ENCODE measurements around the gene ACADM. TPM values are rescaled to one million over a fixed set of nuclear protein-coding genes. Genes with fewer than 3 reads are reported as not detected.
"Not testable (repeated sequence)": the region's sequence is repeated elsewhere in the genome, so short reads cannot be mapped to it uniquely, and the experiment has no call there.

Gene ACADM
- total and polyA plus RNA-seq, 3 experiments from 2014 or later, result 50.0 to 55.4 (median 53.4) TPM

GRCh38 chr1:75736016-75736415 lies 11.5 kb downstream of the ACADM start:
- H3K27ac Mint-ChIP-seq, result no peak overlapping the region
- Histone ChIP-seq H3K4me3 (ENCODE audit: low read length) (no peak overlapping the region), H3K4me1 (ENCODE audit: insufficient read depth, low read length) (no peaks in the 10 kb centered on the region), H3K27ac (ENCODE audit: low read depth, low read length) (no peak overlapping the region), H3K27me3 (ENCODE audit: insufficient read depth, low read length, poor library complexity, severe bottlenecking) (no peaks in the 10 kb centered on the region), H3K9me3 (ENCODE audit: low read length) (no peaks in the 10 kb centered on the region), H3K36me3 (ENCODE audit: insufficient read depth, low read length) (peaks cover 14% of the 10 kb centered on the region)
- ChIA-PET POLR2A (no interaction called here), CTCF (no interaction called here)
- no peaks in the 10 kb centered on the region for H3K9me3 Mint-ChIP-seq
- H3K27me3 Mint-ChIP-seq, result no peaks in the 10 kb centered on the region
- H3K4me3 Mint-ChIP-seq, result no peak overlapping the region
- no peak for DNase-seq
- peaks cover 5 to 62% (median 13%) of the 10 kb centered on the region in 3 donors for H3K36me3 Mint-ChIP-seq
- peaks cover 0 to 3% (median 2%) of the 10 kb centered on the region in 3 donors for H3K4me1 Mint-ChIP-seq

- DNase-seq, result no peak
- no peaks in the 10 kb centered on the region for H3K27me3 ChIP-seq (ENCODE audit: insufficient read depth, low read length, poor library complexity, severe bottlenecking)
- Mint-ChIP-seq H3K27ac (no peak overlapping the region), H3K4me1 (peaks cover 0 to 7% (median 4%) of the 10 kb centered on the region in 3 donors), H3K36me3 (peaks cover 5 to 63% (median 16%) of the 10 kb centered on the region in 3 donors), H3K4me3 (no peak overlapping the region), H3K27me3 (no peaks in the 10 kb centered on the region), H3K9me3 (no peaks in the 10 kb centered on the region)
- no peak overlapping the region for H3K4me3 ChIP-seq (ENCODE audit: low read length)
- H3K36me3 ChIP-seq (ENCODE audit: insufficient read depth, low read length), result peaks cover 8% of the 10 kb centered on the region
- no peaks in the 10 kb centered on the region for H3K9me3 ChIP-seq (ENCODE audit: low read length)
- POLR2A ChIA-PET, result no interaction called here
- H3K27ac ChIP-seq (ENCODE audit: low read depth, low read length), result no peak overlapping the region
- CTCF ChIA-PET, result no interaction called here
- H3K4me1 ChIP-seq (ENCODE audit: insufficient read depth, low read length), result no peaks in the 10 kb centered on the region
These were observed 17.6 kb downstream of the ACADM start for GRCh38 chr1:75742047-75742625.

GRCh38 chr1:75745276-75745675 lies 20.8 kb downstream of the ACADM start:
- Histone ChIP-seq H3K36me3 (ENCODE audit: insufficient read depth, low read length) (peaks cover 5% of the 10 kb centered on the region), H3K27me3 (ENCODE audit: insufficient read depth, low read length, poor library complexity, severe bottlenecking) (no peaks in the 10 kb centered on the region), H3K4me1 (ENCODE audit: insufficient read depth, low read length) (no peaks in the 10 kb centered on the region), H3K27ac (ENCODE audit: low read depth, low read length) (no peak overlapping the region), H3K9me3 (ENCODE audit: low read length) (no peaks in the 10 kb centered on the region), H3K4me3 (ENCODE audit: low read length) (no peak overlapping the region)
- no peak for DNase-seq
- H3K36me3 Mint-ChIP-seq, result peaks cover 0 to 57% (median 11%) of the 10 kb centered on the region in 3 donors
- POLR2A ChIA-PET, result no interaction called here
- no peaks in the 10 kb centered on the region for H3K9me3 Mint-ChIP-seq
- H3K4me1 Mint-ChIP-seq, result peaks cover 0 to 7% (median 4%) of the 10 kb centered on the region in 3 donors
- CTCF ChIA-PET, result no interaction called here
- no peaks in the 10 kb centered on the region for H3K27me3 Mint-ChIP-seq
- no peak overlapping the region for H3K4me3 Mint-ChIP-seq
- H3K27ac Mint-ChIP-seq, result peak overlapping the region in 2 of 8 donors; percentile 59 to 60

GRCh38 chr1:75757210-75757609 lies 32.7 kb downstream of the ACADM start:
- H3K27ac ChIP-seq (ENCODE audit: low read depth, low read length); POLR2A ChIA-PET; H3K9me3 Mint-ChIP-seq; H3K4me3 Mint-ChIP-seq; H3K9me3 ChIP-seq (ENCODE audit: low read length); H3K36me3 ChIP-seq (ENCODE audit: insufficient read depth, low read length); H3K27me3 Mint-ChIP-seq; H3K27me3 ChIP-seq (ENCODE audit: insufficient read depth, low read length, poor library complexity, severe bottlenecking); H3K27ac Mint-ChIP-seq; H3K4me1 ChIP-seq (ENCODE audit: insufficient read depth, low read length); CTCF ChIA-PET; H3K4me1 Mint-ChIP-seq; DNase-seq; H3K4me3 ChIP-seq (ENCODE audit: low read length): not testable (repeated sequence)
- H3K36me3 Mint-ChIP-seq, result peaks cover 32 to 45% (median 34%) of the 10 kb centered on the region in 3 donors

- H3K9me3 ChIP-seq (ENCODE audit: low read length); H3K4me3 ChIP-seq (ENCODE audit: low read length); H3K9me3 Mint-ChIP-seq; H3K27me3 ChIP-seq (ENCODE audit: insufficient read depth, low read length, poor library complexity, severe bottlenecking); H3K36me3 ChIP-seq (ENCODE audit: insufficient read depth, low read length); H3K27ac Mint-ChIP-seq; H3K27me3 Mint-ChIP-seq; H3K4me1 ChIP-seq (ENCODE audit: insufficient read depth, low read length); POLR2A ChIA-PET; H3K27ac ChIP-seq (ENCODE audit: low read depth, low read length); H3K4me1 Mint-ChIP-seq; H3K4me3 Mint-ChIP-seq; DNase-seq: not testable (repeated sequence)
- CTCF ChIA-PET, result interaction anchor here (0.6 kb wide), 1 partner anchor 11 kb away, joined by 3 read pairs; no protein-coding TSS in a partner anchor
- H3K36me3 Mint-ChIP-seq, result peaks cover 24 to 33% (median 26%) of the 10 kb centered on the region in 3 donors
These were observed 34.0 kb downstream of the ACADM start for GRCh38 chr1:75758543-75758942.

GRCh38 chr1:75764057-75764655 lies 39.6 kb downstream of the ACADM start:
- DNase-seq, result no peak
- Mint-ChIP-seq H3K27me3 (no peaks in the 10 kb centered on the region), H3K27ac (peak overlapping the region in 1 of 8 donors; percentile 20), H3K4me3 (no peak overlapping the region), H3K4me1 (no peaks in the 10 kb centered on the region), H3K9me3 (no peaks in the 10 kb centered on the region), H3K36me3 (peaks cover 0 to 11% (median 1%) of the 10 kb centered on the region in 3 donors)
- Histone ChIP-seq H3K4me1 (ENCODE audit: insufficient read depth, low read length) (no peaks in the 10 kb centered on the region), H3K9me3 (ENCODE audit: low read length) (no peaks in the 10 kb centered on the region), H3K4me3 (ENCODE audit: low read length) (no peak overlapping the region), H3K36me3 (ENCODE audit: insufficient read depth, low read length) (no peaks in the 10 kb centered on the region), H3K27ac (ENCODE audit: low read depth, low read length) (no peak overlapping the region), H3K27me3 (ENCODE audit: insufficient read depth, low read length, poor library complexity, severe bottlenecking) (no peaks in the 10 kb centered on the region)
- POLR2A ChIA-PET, result no interaction called here
- CTCF ChIA-PET, result no interaction called here

- POLR2A ChIA-PET, result no interaction called here
- Histone ChIP-seq H3K36me3 (ENCODE audit: insufficient read depth, low read length) (no peaks in the 10 kb centered on the region), H3K4me3 (ENCODE audit: low read length) (no peak overlapping the region), H3K27ac (ENCODE audit: low read depth, low read length) (no peak overlapping the region), H3K27me3 (ENCODE audit: insufficient read depth, low read length, poor library complexity, severe bottlenecking) (no peaks in the 10 kb centered on the region), H3K9me3 (ENCODE audit: low read length) (no peaks in the 10 kb centered on the region), H3K4me1 (ENCODE audit: insufficient read depth, low read length) (no peaks in the 10 kb centered on the region)
- no peak for DNase-seq
- CTCF ChIA-PET, result no interaction called here
- peak overlapping the region in 2 of 8 donors; percentile 15 to 44 for H3K27ac Mint-ChIP-seq
- no peaks in the 10 kb centered on the region for H3K4me1 Mint-ChIP-seq
- H3K27me3 Mint-ChIP-seq, result no peaks in the 10 kb centered on the region
- H3K4me3 Mint-ChIP-seq, result no peak overlapping the region
- no peaks in the 10 kb centered on the region for H3K9me3 Mint-ChIP-seq
- H3K36me3 Mint-ChIP-seq, result peaks cover 0 to 8% (median 1%) of the 10 kb centered on the region in 3 donors
These were observed 41.3 kb downstream of the ACADM start for GRCh38 chr1:75765697-75766355.

- Histone ChIP-seq H3K4me3 (ENCODE audit: low read length) (no peak overlapping the region), H3K9me3 (ENCODE audit: low read length) (no peaks in the 10 kb centered on the region), H3K4me1 (ENCODE audit: insufficient read depth, low read length) (no peaks in the 10 kb centered on the region), H3K27me3 (ENCODE audit: insufficient read depth, low read length, poor library complexity, severe bottlenecking) (no peaks in the 10 kb centered on the region), H3K36me3 (ENCODE audit: insufficient read depth, low read length) (no peaks in the 10 kb centered on the region), H3K27ac (ENCODE audit: low read depth, low read length) (no peak overlapping the region)
- POLR2A ChIA-PET, result no interaction called here
- Mint-ChIP-seq H3K4me3 (no peak overlapping the region), H3K4me1 (no peaks in the 10 kb centered on the region), H3K36me3 (peaks cover 1 to 4% (median 1%) of the 10 kb centered on the region in 3 donors), H3K27ac (no peak overlapping the region), H3K27me3 (peaks cover 0 to 4% of the 10 kb centered on the region in 2 donors), H3K9me3 (no peaks in the 10 kb centered on the region)
- no peak for DNase-seq
- CTCF ChIA-PET, result interaction anchor here (1.0 to 1.4 kb wide), 2 partner anchors 8 to 10 kb away, joined by 3 to 4 read pairs; no protein-coding TSS in a partner anchor
These were observed 43.5 kb downstream of the ACADM start for GRCh38 chr1:75768016-75768415.

Data from CD8-positive, alpha-beta memory T cell (primary cell).